GM15510 (cell line): Measurements from ENCODE around the gene PUDP.

ENCODE experiments used
- POLR2A ChIP-seq: IDR thresholded peaks from 3 replicates; pipeline ENCODE4 v1.6.1; 2011; ENCODE audit warnings: borderline replicate concordance; ENCODE audit not compliant: insufficient read length; ENCODE audit errors: extremely low read depth

PUDP gene

DNA sequence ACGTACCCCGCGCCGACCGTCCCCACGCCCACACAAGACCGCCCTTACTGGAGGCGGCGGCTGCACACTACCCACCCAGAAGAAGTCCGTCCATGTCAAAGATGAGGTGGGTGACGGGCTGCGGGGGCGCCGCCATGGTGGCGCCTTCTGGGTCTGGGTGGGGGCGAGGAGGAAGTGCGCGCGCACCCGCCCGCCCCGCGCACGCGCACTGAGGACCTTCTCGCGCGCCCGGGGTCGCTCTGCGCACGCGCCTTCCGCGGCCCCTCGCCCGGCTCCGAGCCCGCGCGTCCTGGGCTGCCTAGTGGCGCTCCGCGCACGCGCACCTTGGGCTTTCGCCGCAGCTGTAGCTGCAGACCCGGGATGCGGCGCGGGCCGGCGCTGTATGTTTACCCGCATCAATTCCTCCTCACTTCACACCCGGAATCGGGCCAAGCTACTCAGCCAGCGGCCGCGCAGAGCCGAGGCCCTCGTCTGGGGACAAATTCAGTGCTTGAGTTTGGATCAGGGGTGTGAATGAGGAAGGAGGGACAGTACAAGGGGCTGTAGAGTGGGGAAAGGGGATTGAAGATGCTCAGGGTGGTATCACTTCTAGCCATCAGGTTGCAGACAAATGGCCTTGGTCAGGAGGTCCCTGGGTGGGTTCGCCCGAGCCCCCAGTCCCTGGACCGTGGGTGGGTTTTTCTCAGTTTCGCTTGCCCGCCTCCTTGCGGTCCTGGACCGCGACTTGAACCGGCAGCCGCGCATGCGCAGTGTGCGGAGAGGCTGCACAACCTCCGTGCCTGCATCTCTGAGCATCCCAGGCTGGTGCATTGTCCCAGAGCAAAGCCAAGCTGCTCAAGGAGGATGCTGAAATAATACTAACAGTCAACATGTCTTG is at the start of gene PUDP:
TSS of gene PUDP (minus strand) at position 176 of the 877 bp plus-strand sequence. CDS start at position 136, 40 bp downstream.
- peak; percentile 89 for TF ChIP-seq POLR2A

DNA sequence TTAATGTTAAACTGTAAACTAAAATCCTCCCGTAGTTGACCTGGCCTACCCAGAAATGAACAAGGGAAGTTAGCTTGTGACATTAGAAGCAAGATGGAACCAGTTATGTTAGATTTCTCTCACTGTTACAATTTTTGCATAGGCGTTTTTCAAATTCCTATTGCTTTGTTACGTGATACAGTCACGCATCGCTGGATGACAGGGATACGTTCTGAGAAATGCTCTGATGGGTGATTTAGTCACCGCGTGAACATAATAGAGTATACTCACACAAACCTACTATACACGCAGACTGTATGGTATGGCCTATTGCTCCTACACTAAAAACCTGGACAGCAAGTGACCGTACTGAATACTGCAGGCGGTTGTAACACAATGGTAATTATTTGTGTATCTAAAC is 46.7 kb upstream of the PUDP start:
- no peak for TF ChIP-seq POLR2A

DNA sequence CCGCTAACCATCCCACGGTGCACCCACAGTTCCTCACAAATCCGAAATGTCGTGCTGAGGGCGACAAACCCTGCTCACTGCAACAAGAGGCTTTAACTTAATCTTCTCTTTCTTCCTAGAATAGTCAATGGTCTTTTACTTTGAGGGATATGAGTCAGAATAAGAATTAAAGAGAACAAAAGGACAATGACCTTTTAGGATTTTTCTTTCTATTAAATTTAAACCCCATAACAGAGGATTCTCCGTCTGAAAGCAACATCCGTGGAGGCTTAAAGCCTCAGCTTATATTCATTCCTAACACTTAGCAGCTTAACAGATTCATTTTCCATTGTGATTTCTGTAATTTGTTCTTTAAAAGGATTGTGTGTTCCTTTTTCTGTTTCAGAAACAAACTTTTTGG is 44.9 kb upstream of the PUDP start:
- no peak for TF ChIP-seq POLR2A

DNA sequence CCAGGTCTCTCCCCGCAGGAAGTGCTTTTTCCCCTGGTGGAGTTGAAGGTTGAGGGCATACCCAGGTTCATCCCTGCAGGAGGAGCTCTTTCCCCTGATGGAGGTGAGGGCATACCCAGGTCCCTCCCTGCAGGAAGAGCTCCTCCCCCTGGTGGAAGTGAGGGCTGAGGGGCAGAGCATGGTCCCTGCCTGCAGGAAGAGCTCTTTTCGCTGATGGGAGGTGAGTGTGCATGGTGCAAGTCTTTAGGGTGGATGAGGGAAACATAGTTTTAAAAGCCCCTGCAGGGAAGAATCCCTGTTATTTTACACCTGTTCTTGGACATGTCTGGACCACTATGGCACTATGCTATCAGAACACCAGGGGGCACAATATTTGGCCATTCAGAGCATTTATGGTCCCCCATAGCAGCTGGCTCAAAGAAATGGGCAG is 43.7 kb upstream of the PUDP start:
- TF ChIP-seq POLR2A: no peak

DNA sequence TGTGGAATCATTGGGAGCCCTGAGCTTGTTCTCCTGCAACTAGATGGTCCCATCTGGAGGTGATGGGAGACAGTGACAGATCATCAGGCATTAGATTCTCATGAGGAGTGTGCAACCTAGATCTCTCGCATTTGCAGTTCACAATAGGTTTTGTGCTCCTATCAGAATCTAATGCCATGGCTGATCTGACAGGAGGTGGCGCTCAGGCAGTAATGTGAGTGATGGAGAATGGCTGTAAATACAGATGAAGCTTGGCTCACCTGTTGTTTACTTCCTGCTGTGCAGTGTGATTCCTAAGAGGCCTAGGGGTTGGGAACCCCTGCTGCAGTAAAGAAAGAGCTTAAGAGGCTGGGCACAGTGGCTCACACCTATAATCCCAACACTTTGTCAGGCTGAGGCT is 42.2 kb upstream of the PUDP start:
- TF ChIP-seq POLR2A: no peak

DNA sequence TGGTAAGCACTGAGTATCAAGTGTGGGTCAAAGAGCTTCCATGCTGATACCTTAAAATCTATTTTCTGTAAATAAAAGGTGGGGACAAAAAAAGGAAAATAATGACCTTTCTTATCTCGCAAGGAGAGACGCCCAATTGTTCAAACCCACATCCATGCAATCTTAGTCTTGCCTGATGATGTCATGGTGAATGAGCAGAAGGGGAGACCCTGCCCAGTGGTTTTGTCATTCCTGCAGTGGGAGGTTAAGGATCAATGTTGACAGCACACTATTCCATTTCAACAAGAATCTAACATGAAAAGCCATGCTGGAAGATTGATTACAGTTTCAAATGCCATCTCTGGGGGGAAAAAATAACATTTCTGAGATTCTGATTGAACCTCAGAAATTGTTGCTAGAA is 40.7 kb upstream of the PUDP start:
- no peak for TF ChIP-seq POLR2A

DNA sequence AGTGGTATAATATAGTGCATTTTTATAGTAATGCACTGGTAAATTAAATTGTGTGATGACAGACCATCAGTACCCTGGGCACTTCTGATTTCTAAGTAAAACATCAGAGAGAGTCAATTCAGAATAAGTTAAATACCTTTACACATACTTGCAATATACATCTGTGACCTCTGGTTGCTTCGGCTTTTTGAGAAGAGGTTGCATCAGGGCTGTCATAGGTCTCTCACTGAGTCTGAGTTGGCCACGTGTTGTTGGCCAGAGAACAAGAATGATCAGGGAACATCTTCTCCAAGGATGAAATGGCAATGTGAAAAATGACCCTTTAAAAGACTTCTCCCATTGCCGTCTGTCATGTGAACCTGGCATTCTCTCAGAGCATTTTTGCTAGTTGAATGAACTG is 36.9 kb upstream of the PUDP start:
- no peak for TF ChIP-seq POLR2A

DNA sequence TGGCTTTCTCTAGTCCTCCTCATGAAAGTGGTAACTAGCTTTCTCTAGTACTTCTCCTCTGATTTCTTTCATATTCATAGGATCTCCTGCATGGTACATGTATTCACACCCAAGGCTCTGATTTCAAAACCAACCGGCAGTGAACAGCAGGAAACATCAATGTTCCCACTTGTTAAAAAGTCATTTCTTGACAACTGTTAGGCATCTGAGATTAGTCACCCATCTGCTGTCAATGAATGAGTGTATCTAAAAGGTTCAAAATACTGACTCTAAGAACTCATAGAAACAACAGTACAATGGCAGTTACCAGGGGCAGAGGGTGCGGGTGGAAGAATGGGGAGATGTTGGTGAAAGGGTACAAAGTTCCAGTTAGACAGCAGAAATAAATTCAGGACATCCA is 31.5 kb upstream of the PUDP start:
- no peak for TF ChIP-seq POLR2A

DNA sequence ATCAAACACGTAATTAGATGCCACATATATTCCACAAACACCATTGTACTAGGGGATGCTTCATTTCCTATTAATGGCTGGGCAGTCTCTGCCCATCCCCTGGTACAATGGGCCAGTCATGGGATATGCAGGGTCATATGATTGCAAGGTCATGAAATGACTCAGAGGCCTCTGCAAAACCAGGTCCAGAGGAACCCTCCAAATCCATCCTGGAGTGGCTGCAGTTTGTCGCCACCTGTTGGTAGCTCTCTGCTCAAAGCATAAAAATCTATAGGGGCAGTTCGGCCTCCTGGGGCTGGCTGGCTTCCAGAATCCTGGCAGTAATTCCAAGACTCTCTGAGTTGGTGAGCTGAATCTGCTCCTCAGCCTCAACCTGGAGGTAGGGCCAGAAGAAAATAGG is 22.9 kb upstream of the PUDP start:
- TF ChIP-seq POLR2A: no peak

DNA sequence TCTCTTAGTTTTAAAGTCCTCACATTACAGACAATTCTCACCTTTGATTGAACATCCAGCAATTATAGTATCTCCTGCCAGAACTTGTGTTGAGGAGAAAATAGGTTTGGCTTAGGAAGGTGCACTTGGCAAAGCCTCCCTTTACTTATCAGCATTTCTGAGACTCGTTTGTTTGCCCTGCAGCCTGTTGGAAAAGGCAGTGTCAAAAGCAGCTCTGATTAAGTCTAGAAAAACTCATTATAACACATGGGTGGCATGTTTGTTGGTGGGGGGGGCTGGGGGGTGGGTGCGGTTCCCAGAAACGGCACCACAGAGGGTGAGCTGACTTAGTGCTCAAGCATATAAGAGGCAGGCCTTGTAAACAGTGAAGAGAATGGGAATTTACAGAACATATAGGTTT is 21.7 kb upstream of the PUDP start:
- TF ChIP-seq POLR2A: no peak

DNA sequence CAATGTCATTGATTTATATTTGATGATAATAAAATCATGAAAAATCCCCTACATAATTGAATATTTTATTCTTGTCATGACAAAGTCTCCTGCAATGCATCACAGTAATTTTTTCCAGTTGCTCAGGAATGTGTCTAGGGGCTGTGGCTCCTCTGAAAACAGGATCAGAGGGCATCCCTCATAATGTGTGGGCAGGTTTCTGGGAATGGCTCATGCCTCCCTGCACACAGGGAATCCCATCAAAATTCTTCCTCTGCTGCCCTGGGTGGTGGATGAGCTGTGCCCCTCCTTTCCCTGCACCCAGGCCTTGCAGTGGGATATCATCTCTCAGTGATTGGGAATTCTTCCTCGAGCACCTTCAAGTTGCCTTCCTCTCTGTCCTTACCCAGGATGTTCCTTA is 20.4 kb upstream of the PUDP start:
- TF ChIP-seq POLR2A: no peak

DNA sequence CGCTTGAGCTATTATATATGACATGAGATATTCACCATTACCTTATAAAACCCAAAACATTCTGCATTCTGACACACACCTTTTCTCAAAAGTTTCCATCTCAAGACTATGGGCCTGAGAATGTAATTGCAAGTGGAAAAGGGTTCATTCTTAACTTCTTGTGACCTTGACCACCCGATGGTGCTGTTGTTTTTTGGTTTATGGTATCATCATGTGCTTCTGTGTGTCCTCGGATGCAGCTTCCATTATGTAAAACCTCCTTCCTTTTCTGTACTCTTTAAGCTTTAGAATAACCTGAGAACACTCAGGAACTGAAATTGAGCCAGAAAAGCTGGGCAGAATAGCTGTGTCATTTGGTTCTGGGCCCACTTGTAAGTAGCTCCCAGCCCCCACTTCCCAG is 16.2 kb upstream of the PUDP start:
- no peak for TF ChIP-seq POLR2A

DNA sequence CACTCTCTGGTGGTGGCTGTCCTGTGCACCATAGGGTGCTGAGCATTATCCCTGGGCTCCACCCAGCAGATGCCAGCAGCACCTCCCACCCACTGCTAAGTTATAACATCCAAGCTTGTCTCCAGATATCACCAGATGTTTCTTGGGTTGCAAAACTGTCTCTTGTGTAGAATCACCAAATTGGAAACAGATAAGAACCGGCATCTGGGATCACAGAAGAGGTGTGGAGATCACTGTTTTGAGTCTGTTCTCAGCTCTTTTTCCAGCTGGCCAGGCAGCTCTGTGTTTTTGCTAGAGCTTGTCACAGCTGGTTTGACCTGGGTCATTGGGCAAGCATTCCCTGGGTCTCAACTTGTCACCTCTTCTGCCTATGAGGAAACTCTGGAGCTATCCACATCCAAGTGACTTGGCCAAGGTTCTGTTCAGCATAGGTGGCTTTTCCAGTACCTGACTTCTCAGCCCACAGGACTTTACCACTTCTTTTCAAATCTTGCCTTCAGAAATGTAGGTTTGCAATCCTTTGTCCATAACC is 15.3 kb upstream of the PUDP start:
- no peak for TF ChIP-seq POLR2A

DNA sequence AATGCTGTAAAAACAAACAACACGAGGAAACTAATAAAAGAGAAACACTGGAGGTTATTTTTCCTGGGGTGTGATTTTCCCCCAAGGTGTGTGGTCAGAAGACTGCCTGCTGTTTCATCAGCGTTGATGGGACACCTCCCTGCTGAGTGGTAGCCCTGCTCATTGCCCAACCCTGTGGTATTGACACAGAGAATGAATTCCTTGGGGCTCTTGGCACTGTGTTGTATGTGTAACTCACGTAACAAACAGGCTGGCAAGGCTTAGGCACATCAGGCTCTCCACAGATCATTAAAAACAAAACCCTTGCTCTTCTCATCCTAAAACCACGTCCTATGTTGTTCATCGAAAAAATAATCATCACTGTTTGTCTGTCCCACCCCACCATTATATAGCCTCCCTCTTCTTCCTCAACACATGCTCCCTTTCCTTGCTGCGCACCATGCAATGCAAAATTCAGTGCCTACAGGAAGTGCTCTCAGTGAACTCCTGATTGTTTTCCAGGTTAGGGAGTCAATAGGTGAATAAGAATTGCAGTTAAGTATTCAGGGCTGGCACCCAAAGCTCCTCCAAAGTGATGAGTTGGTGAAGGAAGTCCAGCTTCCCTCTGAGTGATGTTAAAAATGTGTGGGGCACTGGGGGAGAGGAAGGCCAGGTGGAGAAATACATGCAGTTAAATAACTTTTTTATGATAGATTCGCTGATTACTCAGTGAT is 11.4 kb upstream of the PUDP start:
- no peak for TF ChIP-seq POLR2A

DNA sequence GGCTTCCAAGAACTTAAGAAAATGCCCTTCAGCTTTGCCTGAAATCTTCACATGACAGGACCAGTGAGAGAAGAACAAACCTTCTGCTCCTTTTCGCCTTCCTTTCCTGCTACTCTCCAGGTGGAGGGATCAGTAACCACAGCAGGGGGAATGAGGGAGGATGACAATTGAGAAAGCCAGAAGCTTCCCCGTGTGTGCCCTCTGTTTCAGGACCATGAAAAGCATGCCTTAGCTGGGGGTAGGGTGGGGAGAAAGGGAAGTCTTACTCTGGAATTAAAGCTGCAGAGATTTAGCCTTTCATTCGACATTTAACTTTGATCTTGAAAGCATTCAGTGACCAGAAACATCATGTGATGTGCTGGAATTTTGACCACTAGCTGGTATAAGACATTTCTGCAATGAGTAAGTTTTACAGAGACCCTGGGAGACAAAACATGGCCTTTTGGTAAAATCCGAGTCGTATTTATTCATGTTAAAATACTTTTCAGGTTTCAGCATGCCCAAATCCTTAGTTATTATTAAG is 10.6 kb upstream of the PUDP start:
- no peak for TF ChIP-seq POLR2A
